Neural cell (in vitro differentiated cells): ENCODE measurements around the gene ETV6. TPM values are rescaled to one million over a fixed set of nuclear protein-coding genes. Genes with fewer than 3 reads are reported as not detected.

ENCODE experiments used
- H2AFZ ChIP-seq: fragments of 200-600, 300-800 bp; sonication (generic), shearing (Covaris generic); 2 replicates; pipeline ENCODE4 v1.6.0; 2014; ENCODE audit warnings: low read depth, mild to moderate bottlenecking, antibody characterized with exemption, low read length, moderate library complexity
- H3F3A ChIP-seq: fragments of 200-600 bp; shearing (Covaris generic); 2 replicates; pipeline ENCODE4 v1.6.1; 2016; ENCODE audit warnings: mild to moderate bottlenecking, moderate library complexity, mixed read lengths, antibody characterized with exemption, low read length; ENCODE audit not compliant: insufficient read depth, poor library complexity, severe bottlenecking
- H3K27ac ChIP-seq: fragments of 200-600, 300-800 bp; sonication (generic), shearing (Covaris generic); 2 replicates; pipeline ENCODE4 v1.5.1; 2014; ENCODE audit warnings: mild to moderate bottlenecking, low read length, moderate library complexity
- H3K27me3 ChIP-seq: fragments of 300-800, 200-600 bp; sonication (generic), shearing (Covaris generic); 2 replicates; pipeline ENCODE4 v1.6.0; 2014; ENCODE audit warnings: mild to moderate bottlenecking, low read depth, low read length, moderate library complexity; ENCODE audit not compliant: insufficient read depth
- H3K36me3 ChIP-seq: fragments of 300-800, 200-600 bp; sonication (generic), shearing (Covaris generic); 2 replicates; pipeline ENCODE4 v1.5.1; 2014; ENCODE audit warnings: mild to moderate bottlenecking, antibody characterized with exemption, low read length, moderate library complexity; ENCODE audit not compliant: insufficient read depth
- H3K4me2 ChIP-seq: fragments of 300-800, 200-600 bp; sonication (generic), shearing (Covaris generic); 2 replicates; pipeline ENCODE4 v1.6.0; 2014; ENCODE audit warnings: mild to moderate bottlenecking, low read length
- H3K4me3 ChIP-seq: fragments of 300-800, 200-600 bp; sonication (generic), shearing (Covaris generic); 2 replicates; pipeline ENCODE4 v1.5.1; 2014; ENCODE audit warnings: mild to moderate bottlenecking, low read length, moderate library complexity
- H3K79me2 ChIP-seq: fragments of 200-600 bp; shearing (Covaris generic); replicated peaks from 2 replicates; pipeline ENCODE4 v1.6.0; 2014; ENCODE audit warnings: mild to moderate bottlenecking, low read length, moderate library complexity; ENCODE audit not compliant: insufficient read depth
- H3K9ac ChIP-seq: fragments of 300-800, 200-600 bp; sonication (generic), shearing (Covaris generic); 2 replicates; pipeline ENCODE4 v1.6.1; 2016; ENCODE audit warnings: mild to moderate bottlenecking, low read length, mixed read lengths
- H3K9me2 ChIP-seq: fragments of 200-600 bp; shearing (Covaris generic); 2 replicates; pipeline ENCODE4 v1.6.1; 2016; ENCODE audit warnings: mild to moderate bottlenecking, low read length, mixed read lengths; ENCODE audit not compliant: insufficient read depth
- H3K9me3 ChIP-seq: fragments of 200-600, 300-800 bp; sonication (generic), shearing (Covaris generic); 2 replicates; pipeline ENCODE4 v1.6.1; 2016; ENCODE audit warnings: mild to moderate bottlenecking, mixed run types, low read length, moderate library complexity, mixed read lengths
- H4K20me1 ChIP-seq: fragments of 200-600 bp; shearing (Covaris generic); 2 replicates; pipeline ENCODE4 v1.6.1; 2016; ENCODE audit warnings: mild to moderate bottlenecking, mixed run types; ENCODE audit not compliant: insufficient read depth
- EP300 ChIP-seq: fragments of 450-650 bp; conservative IDR thresholded peaks from 2 replicates; pipeline ENCODE4 v1.6.1; 2014; ENCODE audit warnings: antibody characterized with exemption, mild to moderate bottlenecking, moderate library complexity; ENCODE audit not compliant: poor library complexity, severe bottlenecking
- EZH2 ChIP-seq: fragments of 200-600, 300-800 bp; shearing (Covaris generic), sonication (generic); IDR thresholded peaks from 2 replicates; pipeline ENCODE4 v1.6.1; 2014; ENCODE audit warnings: antibody characterized with exemption, low read length, borderline replicate concordance, mild to moderate bottlenecking; ENCODE audit not compliant: insufficient read depth, poor library complexity, severe bottlenecking
- MXI1 ChIP-seq: fragments of 450-650 bp; conservative IDR thresholded peaks from 2 replicates; pipeline ENCODE4 v1.6.1; 2014; ENCODE audit warnings: antibody characterized with exemption, mild to moderate bottlenecking; ENCODE audit not compliant: poor library complexity, severe bottlenecking
- POLR2AphosphoS5 ChIP-seq: IDR thresholded peaks from 2 replicates; pipeline ENCODE4 v1.6.1; 2012
- RAD21 ChIP-seq: fragments of 450-650 bp; conservative IDR thresholded peaks from 2 replicates; pipeline ENCODE4 v1.6.1; 2014; ENCODE audit warnings: antibody characterized with exemption, mild to moderate bottlenecking, moderate library complexity
- SMC3 ChIP-seq: fragments of 450-650 bp; conservative IDR thresholded peaks from 2 replicates; pipeline ENCODE4 v1.6.1; 2014; ENCODE audit warnings: antibody characterized with exemption, mild to moderate bottlenecking, moderate library complexity; ENCODE audit not compliant: poor library complexity
- TAF1 ChIP-seq: IDR thresholded peaks from 2 replicates; pipeline ENCODE4 v1.6.1; 2012; ENCODE audit warnings: low read depth
- polyA plus RNA-seq: library from polyadenylated mRNA; depleted of rRNA; stranded (reverse); fragments of >200 nt; gene quantifications from 2 replicates; pipeline ENCODE4 v1.2.3, GENCODE V29; 2014
- TF ChIP-seq, protein P1 (sequence below): fragments of 450-650 bp; IDR thresholded peaks from 2 replicates; pipeline ENCODE4 v1.5.1; 2014; ENCODE audit warnings: antibody characterized with exemption, mild to moderate bottlenecking, moderate library complexity; ENCODE audit not compliant: poor library complexity, severe bottlenecking
- TF ChIP-seq, protein P2 (sequence below): IDR thresholded peaks from 2 replicates; pipeline ENCODE4 v1.6.1; 2012; ENCODE audit warnings: borderline replicate concordance

Gene ETV6
- polyA plus RNA-seq, 1 donor from 2014 or later: 1.6 TPM

DNA sequence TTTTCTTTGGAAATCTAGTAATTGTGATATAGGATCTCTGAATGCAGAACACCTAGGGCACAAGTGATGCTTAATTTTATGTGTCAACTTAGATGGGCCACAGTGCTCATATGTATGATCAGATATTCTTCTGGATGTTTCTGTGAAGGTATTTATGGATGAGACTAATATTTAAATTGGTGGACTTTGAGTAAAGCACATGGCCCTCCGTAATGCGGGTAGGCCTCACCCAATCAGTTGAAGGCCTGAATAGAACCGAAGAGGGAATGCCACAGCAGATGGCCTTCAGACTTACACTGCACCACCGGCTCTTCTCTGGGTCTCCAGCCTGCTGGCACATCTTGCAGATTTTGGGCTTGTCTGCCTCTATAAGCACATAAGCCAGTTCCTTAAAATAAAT is 60.0 kb downstream of the ETV6 start:
- TF ChIP-seq EZH2: no peak
- TF ChIP-seq, protein P1, sequence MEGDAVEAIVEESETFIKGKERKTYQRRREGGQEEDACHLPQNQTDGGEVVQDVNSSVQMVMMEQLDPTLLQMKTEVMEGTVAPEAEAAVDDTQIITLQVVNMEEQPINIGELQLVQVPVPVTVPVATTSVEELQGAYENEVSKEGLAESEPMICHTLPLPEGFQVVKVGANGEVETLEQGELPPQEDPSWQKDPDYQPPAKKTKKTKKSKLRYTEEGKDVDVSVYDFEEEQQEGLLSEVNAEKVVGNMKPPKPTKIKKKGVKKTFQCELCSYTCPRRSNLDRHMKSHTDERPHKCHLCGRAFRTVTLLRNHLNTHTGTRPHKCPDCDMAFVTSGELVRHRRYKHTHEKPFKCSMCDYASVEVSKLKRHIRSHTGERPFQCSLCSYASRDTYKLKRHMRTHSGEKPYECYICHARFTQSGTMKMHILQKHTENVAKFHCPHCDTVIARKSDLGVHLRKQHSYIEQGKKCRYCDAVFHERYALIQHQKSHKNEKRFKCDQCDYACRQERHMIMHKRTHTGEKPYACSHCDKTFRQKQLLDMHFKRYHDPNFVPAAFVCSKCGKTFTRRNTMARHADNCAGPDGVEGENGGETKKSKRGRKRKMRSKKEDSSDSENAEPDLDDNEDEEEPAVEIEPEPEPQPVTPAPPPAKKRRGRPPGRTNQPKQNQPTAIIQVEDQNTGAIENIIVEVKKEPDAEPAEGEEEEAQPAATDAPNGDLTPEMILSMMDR: no peak
- TF ChIP-seq, protein P2, sequence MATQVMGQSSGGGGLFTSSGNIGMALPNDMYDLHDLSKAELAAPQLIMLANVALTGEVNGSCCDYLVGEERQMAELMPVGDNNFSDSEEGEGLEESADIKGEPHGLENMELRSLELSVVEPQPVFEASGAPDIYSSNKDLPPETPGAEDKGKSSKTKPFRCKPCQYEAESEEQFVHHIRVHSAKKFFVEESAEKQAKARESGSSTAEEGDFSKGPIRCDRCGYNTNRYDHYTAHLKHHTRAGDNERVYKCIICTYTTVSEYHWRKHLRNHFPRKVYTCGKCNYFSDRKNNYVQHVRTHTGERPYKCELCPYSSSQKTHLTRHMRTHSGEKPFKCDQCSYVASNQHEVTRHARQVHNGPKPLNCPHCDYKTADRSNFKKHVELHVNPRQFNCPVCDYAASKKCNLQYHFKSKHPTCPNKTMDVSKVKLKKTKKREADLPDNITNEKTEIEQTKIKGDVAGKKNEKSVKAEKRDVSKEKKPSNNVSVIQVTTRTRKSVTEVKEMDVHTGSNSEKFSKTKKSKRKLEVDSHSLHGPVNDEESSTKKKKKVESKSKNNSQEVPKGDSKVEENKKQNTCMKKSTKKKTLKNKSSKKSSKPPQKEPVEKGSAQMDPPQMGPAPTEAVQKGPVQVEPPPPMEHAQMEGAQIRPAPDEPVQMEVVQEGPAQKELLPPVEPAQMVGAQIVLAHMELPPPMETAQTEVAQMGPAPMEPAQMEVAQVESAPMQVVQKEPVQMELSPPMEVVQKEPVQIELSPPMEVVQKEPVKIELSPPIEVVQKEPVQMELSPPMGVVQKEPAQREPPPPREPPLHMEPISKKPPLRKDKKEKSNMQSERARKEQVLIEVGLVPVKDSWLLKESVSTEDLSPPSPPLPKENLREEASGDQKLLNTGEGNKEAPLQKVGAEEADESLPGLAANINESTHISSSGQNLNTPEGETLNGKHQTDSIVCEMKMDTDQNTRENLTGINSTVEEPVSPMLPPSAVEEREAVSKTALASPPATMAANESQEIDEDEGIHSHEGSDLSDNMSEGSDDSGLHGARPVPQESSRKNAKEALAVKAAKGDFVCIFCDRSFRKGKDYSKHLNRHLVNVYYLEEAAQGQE: no peak
- no peak for TF ChIP-seq POLR2AphosphoS5
- no peak for TF ChIP-seq SMC3
- no peak for TF ChIP-seq RAD21
- TF ChIP-seq TAF1: no peak
- no peak for TF ChIP-seq EP300
- no peak for TF ChIP-seq MXI1
- Histone ChIP-seq H3K36me3 (no peaks in the 10 kb centered on the region), H3K79me2 (no peaks in the 10 kb centered on the region), H3K4me3 (no peak overlapping the region), H2AFZ (no peak overlapping the region), H3K4me2 (no peak overlapping the region), H3F3A (no peaks in the 10 kb centered on the region), H3K27ac (no peak overlapping the region), H3K9me2 (no peaks in the 10 kb centered on the region), H3K9me3 (no peaks in the 10 kb centered on the region), H3K27me3 (no peaks in the 10 kb centered on the region), H4K20me1 (no peaks in the 10 kb centered on the region), H3K9ac (no peak overlapping the region)

- Histone ChIP-seq H3K27me3 (no peaks in the 10 kb centered on the region), H3F3A (no peaks in the 10 kb centered on the region), H3K4me2 (no peak overlapping the region), H2AFZ (no peak overlapping the region), H3K79me2 (no peaks in the 10 kb centered on the region), H3K4me3 (no peak overlapping the region), H3K36me3 (no peaks in the 10 kb centered on the region), H3K9ac (no peak overlapping the region), H3K9me3 (no peaks in the 10 kb centered on the region), H4K20me1 (no peaks in the 10 kb centered on the region), H3K9me2 (no peaks in the 10 kb centered on the region), H3K27ac (no peak overlapping the region)
- TF ChIP-seq TAF1 (no peak), POLR2AphosphoS5 (no peak), EZH2 (no peak), SMC3 (no peak)
- TF ChIP-seq, protein P2: no peak
These were observed 61.0 kb downstream of the ETV6 start for GRCh38 chr12:11710431-11710830.
